ENCODE results near the gene RBM4.

RBM4 gene

DNA sequence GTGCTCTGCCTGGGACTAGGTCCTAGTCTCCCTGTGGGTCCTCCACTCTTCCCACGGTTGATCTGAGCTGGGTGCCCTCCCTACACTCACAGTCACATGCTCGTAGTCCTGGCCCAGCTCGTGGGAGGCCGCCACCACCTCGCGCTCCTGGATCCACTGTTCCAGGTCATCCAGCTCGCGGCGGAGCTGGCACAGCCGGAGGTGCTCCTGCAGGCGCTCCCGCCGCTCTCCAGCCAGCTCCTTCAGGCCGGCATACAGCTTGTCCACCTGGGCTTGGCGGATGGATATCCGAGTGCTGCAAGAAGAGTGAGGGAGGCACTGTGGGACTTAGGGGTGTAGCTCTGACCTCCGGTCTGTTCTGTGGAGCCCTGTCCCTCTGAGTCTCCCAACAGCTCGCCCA, 53.9 kb downstream of the RBM4 start:
- no peak for DNase-seq

DNA sequence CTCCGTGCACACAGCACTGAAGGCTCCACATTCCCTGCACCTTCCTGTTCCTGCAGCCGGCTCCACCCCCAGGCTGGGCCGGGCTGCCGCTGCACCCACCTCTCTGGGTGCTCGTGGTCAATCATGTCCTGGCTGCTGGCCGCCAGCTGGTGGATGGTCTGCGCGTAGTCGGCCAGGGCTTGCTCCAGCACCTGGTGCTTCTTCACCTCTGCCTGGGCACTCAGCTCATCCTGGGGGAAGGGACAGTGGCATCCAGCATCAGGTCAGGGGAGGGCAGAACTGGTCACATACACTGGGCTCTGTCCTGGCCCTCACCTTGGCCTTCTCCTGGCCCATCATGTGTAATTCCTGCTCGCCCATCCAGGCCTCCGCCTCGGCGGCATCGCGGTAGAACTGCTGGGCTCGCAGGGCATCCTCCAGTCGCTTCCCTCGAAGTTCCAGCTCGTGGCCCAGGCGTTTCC, 54.4 kb downstream of the RBM4 start:
- DNase-seq: no peak

DNA sequence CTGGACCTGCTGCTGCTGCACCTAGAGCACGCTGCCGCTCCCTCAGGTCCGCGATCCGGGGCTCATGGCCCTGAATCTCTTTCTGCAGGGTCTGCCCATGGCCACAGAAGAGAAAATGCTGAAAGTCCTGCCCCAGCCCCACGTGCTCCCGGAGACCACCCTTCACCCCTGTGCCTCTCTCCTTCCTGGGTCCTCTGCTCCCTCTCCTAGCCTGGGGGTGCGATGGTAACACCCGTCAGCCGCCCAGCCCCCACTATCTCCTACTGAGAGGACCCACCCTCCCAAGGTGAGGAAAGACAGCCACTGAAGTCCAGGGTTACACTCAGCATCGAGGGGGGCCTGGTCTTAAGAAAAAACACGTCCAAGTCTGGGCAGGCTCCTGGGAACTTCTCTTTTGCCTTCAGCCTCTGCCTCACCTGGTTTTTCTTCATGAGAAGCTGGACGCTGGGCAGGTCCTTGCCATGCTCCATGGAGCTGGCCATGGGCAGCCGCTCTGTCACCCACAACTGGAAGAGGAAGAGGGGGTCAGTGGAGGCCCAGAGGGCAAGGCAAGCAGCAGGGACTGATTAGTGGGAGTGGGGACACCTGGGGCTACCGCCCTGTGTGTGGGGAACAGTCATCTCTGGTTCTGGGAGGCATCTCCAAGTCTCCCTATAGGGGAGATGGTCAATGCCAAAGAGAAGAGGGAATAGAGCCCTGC, 55.0 kb downstream of the RBM4 start:
- DNase-seq: no peak

DNA sequence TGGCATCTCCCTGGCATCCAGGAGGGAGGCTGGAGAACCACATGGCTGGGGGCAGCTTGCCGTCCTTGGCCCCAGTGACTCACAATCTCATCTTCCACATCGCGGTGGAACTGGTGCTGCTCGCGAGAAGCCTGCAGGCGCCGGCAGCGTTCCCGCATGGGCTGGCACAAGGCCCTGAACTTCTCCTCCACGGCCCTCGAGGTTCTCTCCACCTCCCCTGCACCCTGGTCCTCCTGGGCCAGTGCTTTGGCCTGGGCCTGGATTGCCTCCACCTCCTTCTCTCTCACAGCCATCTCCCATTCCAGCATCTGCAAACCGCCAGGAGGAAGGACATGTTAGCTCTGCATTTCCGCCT, 55.5 kb downstream of the RBM4 start:
- no peak for DNase-seq

DNA sequence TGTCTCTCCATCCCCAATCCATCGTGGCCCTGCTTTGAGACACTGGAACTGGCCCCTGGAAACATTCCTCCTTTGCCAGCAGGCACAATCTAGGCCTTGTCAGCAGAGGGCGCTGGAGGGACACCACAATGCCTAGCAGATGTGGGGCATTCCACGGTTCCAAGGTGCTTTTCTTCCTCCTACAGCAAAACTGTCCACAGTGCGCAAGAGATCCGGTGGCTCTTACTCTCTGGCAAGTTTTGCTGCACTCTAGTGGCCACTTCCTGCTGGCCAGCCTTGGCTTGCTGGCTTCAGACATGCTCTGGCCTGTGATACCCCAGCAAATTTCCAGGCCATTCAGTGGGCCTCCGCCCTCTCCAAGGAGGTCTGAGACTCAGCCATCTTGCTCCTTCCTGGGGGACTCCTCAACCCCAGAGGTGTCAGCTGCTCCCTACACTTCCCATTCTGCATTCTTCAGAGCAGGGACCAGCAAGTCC, 56.3 kb downstream of the RBM4 start:
- DNase-seq: peak; percentile 86

All from NCI-H1105 (cell line).